GM12892 (cell line): ENCODE data around the gene TNNT2.

Experiments
- POLR2A ChIP-seq: IDR thresholded peaks from 2 replicates; pipeline ENCODE4 v1.6.1; 2011; ENCODE audit warnings: low read depth, low read length, control low read depth
- POLR2AphosphoS5 ChIP-seq: IDR thresholded peaks from 2 replicates; pipeline ENCODE4 v1.6.1; 2011; ENCODE audit warnings: low read depth, low read length, control low read depth

DNA sequence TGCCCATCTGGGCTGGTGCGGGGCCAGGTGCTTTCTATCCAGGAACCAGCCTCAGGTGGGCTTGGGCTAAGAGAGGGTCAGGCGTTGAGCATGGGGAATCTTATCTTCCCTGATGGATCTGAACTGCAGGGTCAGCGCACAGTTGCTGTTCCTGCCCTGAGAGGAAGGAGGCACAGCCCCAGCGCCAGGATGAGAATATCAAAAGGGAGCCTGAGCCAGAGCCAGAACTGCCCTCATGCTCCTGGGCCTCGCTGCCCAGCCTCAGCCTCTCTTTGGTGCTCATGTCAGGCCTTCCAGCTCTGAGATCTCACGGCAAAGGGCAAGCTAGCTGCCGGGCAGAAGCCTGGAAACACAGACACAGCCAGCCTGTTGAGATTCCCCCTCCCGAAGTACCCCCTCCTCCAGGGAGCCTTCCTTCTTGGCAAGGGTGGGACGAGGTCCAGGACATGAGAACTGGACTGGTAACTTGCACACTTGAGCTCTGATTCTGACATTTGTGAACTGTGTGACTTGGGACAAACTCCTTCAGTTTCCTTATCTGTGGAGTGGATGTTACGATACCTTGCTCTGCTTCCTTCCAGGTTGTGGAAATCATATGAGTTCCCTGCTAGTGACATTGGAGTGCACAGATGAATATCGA lies 22.9 kb upstream of the TNNT2 start:
- no peak for TF ChIP-seq POLR2A
- no peak for TF ChIP-seq POLR2AphosphoS5
